ENCODE data around the gene SLC25A45.

DNA sequence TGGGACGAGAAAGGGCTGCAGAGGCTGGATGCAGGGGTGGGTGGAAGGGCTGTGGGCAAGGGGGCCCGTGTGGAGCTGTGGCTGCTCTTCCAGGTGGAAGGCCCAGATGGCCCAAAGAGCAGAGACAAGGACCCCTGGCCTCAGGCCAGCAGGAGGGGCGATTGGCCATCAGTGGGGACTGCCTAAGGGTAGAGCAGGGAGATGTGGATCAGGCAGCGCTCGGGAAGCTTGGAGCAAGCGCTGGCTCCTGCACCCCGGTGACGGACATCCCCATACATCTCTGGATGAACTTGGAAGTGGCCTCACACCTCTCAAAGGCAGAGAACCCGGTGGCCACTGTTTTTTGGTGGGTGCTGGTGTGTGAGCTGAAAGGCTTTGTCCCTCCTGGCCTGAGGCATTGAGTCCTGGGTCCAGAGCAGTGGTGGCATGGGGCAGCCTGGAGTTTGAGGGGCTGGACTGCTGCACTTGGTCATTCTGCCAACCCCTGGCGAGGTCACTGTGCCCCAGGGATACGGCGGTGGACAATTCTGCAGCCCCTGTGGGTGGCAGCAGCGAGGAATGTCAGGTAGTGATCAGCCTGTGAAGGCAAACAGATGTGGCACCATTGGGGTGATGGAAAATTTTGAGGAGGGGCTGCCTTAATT, 9.9 kb upstream of the SLC25A45 start:
- TF ChIP-seq CTCF (IDR thresholded peaks at IDR 0.05): no peak
- TF ChIP-seq POLR2A (IDR thresholded peaks at IDR 0.05): no peak
- no peak for TF ChIP-seq POLR2AphosphoS5 (IDR thresholded peaks at IDR 0.05)
